Panc1 (cell line): ENCODE results near the gene ALOXE3. TPM values are rescaled to one million over a fixed set of nuclear protein-coding genes. Genes with fewer than 3 reads are reported as not detected.

Experiments used
- ATAC-seq: fragments of 200-7000 bp; cut with Tn5 transposase; 2 replicates; pipeline ENCODE4 v1.9.1; 2020; ENCODE audit warnings: mild to moderate bottlenecking, moderate library complexity
- BruUV-seq: library from RNA; stranded (reverse); fragments of 400-500 nt; replicated peaks from 2 replicates; lab custom pipeline; 2021; lab: Mats Ljungman, UMichigan
- CTCF ChIA-PET: fragments of 300-600 bp; sonication (Branson Sonifier 250); formaldehyde crosslinking; loops from one replicate; lab custom pipeline; 2022; ENCODE audit warnings: antibody characterized with exemption; lab: Charles Lee
- POLR2A ChIA-PET: fragments of 300-600 bp; sonication (Branson Sonifier 250); formaldehyde crosslinking; loops from one replicate; lab custom pipeline; 2022; ENCODE audit warnings: antibody characterized with exemption; lab: Charles Lee
- DNase-seq: peaks from one replicate; pipeline ENCODE4 v3.0.0-alpha.2; 2010; ENCODE audit warnings: low read depth, low spot score
- H3K27ac ChIP-seq: 2 replicates; pipeline ENCODE4 v1.5.1; 2011; ENCODE audit warnings: mild to moderate bottlenecking, low read length, inconsistent platforms
- H3K27me3 ChIP-seq: fragments of 200-500 bp; sonication (Bioruptor generic); 2 replicates; pipeline ENCODE4 v1.6.0; 2014; ENCODE audit warnings: low read length, inconsistent platforms; ENCODE audit not compliant: control insufficient read depth, insufficient read depth
- H3K36me3 ChIP-seq: fragments of 200-500 bp; sonication (Bioruptor generic); 2 replicates; pipeline ENCODE4 v1.5.1; 2014; ENCODE audit warnings: inconsistent platforms, mild to moderate bottlenecking, low read length, moderate library complexity; ENCODE audit not compliant: control insufficient read depth, insufficient read depth
- H3K4me1 ChIP-seq: 2 replicates; pipeline ENCODE4 v1.5.1; 2011; ENCODE audit warnings: inconsistent platforms, mild to moderate bottlenecking, low read length, moderate library complexity; ENCODE audit not compliant: control insufficient read depth, insufficient read depth
- H3K4me3 ChIP-seq, 2 experiments: 2 replicates each; pipeline ENCODE4 v1.5.1; 2011 to 2012; ENCODE audit warnings: low read depth in 2 of 2, low read length in 2 of 2, mild to moderate bottlenecking in 2 of 2, inconsistent platforms in 1 of 2, moderate library complexity in 1 of 2
- H3K9me3 ChIP-seq: fragments of 200-500 bp; sonication (Bioruptor generic); 2 replicates; pipeline ENCODE4 v1.5.1; 2014; ENCODE audit warnings: low read depth, mild to moderate bottlenecking, inconsistent platforms, low read length, moderate library complexity; ENCODE audit not compliant: control insufficient read depth, insufficient read depth
- SIN3A ChIP-seq: IDR thresholded peaks from 2 replicates; pipeline ENCODE4 v1.6.1; 2012; ENCODE audit warnings: low read depth, mild to moderate bottlenecking, low read length, moderate library complexity, borderline replicate concordance; ENCODE audit not compliant: insufficient read depth
- TCF7L2 ChIP-seq: IDR thresholded peaks from 2 replicates; pipeline ENCODE4 v1.6.1; 2011; ENCODE audit warnings: mild to moderate bottlenecking, low read depth, low read length, inconsistent platforms
- in situ Hi-C: cut with HindIII; loops from 2 replicates; pipeline ENCODE4 v1.10.0; 2016; ENCODE audit warnings: low sequenced_read_pairs, low pct_unique_long_range_greater_than_20kb
- intact Hi-C: fragments of 100-400 bp; cut with micrococcal nuclease; formaldehyde crosslinking; loops from one replicate; pipeline ENCODE4 v1.10.0; 2022; ENCODE audit not compliant: unreplicated experiment
- total RNA-seq: library from RNA; stranded (reverse); gene quantifications from one replicate; pipeline ENCODE4 v1.2.1, GENCODE V29; 2021; ENCODE audit not compliant: unreplicated experiment
- TF ChIP-seq, protein P1 (sequence below), 2 experiments: IDR thresholded peaks; 2 replicates each; pipeline ENCODE4 v1.6.1; 2011 to 2012; ENCODE audit warnings: low read depth in 2 of 2, control low read depth in 1 of 2, low read length in 1 of 2, mild to moderate bottlenecking in 1 of 2, moderate library complexity in 1 of 2; ENCODE audit not compliant: insufficient read depth in 1 of 2
- TF ChIP-seq, protein P2 (sequence below): fragments of 450-650 bp; IDR thresholded peaks from 2 replicates; pipeline ENCODE4 v1.5.1; 2017; ENCODE audit warnings: mild to moderate bottlenecking

The ALOXE3 gene
- total RNA-seq, 1 experiment from 2014 or later, result 0.46 TPM

DNA sequence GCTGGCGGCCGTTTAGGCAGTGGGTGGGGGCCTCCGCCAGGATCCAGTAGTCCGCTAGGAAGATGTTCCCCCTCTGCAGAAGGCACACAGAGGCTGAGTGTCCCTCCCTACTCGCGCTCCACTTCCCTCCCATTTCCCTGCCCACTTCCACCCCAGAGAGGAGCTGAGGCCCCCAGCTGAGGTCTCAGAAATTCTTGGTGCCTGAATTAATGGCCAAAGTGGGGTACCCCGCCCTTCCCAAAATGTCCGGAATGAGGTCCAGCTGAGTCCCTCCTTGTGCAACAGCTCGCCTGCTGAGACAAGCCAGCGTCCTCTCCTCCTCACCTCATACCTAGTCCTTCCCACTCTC lies 7.9 kb downstream of the ALOXE3 start:
- Histone ChIP-seq H3K36me3 (no peaks in the 10 kb centered on the region), H3K4me1 (no peaks in the 10 kb centered on the region), H3K27ac (no peak overlapping the region), H3K4me3 (no peak overlapping the region), H3K27me3 (no peaks in the 10 kb centered on the region), H3K9me3 (no peaks in the 10 kb centered on the region)
- no TSS peak for BruUV-seq
- ChIA-PET POLR2A (interaction anchor here (0.6 kb wide), 1 partner anchor 255 kb away, joined by 10 read pairs; no protein-coding TSS in a partner anchor), CTCF (interaction anchor here (0.6 to 0.9 kb wide), 2 partner anchors 50 to 407 kb away, joined by 4 to 5 read pairs; no protein-coding TSS in a partner anchor)
- intact Hi-C loops (no loop called here), in situ Hi-C loops (no loop called here)
- no peak for TF ChIP-seq TCF7L2
- TF ChIP-seq, protein P1, sequence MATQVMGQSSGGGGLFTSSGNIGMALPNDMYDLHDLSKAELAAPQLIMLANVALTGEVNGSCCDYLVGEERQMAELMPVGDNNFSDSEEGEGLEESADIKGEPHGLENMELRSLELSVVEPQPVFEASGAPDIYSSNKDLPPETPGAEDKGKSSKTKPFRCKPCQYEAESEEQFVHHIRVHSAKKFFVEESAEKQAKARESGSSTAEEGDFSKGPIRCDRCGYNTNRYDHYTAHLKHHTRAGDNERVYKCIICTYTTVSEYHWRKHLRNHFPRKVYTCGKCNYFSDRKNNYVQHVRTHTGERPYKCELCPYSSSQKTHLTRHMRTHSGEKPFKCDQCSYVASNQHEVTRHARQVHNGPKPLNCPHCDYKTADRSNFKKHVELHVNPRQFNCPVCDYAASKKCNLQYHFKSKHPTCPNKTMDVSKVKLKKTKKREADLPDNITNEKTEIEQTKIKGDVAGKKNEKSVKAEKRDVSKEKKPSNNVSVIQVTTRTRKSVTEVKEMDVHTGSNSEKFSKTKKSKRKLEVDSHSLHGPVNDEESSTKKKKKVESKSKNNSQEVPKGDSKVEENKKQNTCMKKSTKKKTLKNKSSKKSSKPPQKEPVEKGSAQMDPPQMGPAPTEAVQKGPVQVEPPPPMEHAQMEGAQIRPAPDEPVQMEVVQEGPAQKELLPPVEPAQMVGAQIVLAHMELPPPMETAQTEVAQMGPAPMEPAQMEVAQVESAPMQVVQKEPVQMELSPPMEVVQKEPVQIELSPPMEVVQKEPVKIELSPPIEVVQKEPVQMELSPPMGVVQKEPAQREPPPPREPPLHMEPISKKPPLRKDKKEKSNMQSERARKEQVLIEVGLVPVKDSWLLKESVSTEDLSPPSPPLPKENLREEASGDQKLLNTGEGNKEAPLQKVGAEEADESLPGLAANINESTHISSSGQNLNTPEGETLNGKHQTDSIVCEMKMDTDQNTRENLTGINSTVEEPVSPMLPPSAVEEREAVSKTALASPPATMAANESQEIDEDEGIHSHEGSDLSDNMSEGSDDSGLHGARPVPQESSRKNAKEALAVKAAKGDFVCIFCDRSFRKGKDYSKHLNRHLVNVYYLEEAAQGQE (IDR thresholded peaks at IDR 0.05; ENCODE audit: insufficient read depth in 1 of 2, low read depth in 2 of 2, low read length in 1 of 2), result no peak
- TF ChIP-seq, protein P2, sequence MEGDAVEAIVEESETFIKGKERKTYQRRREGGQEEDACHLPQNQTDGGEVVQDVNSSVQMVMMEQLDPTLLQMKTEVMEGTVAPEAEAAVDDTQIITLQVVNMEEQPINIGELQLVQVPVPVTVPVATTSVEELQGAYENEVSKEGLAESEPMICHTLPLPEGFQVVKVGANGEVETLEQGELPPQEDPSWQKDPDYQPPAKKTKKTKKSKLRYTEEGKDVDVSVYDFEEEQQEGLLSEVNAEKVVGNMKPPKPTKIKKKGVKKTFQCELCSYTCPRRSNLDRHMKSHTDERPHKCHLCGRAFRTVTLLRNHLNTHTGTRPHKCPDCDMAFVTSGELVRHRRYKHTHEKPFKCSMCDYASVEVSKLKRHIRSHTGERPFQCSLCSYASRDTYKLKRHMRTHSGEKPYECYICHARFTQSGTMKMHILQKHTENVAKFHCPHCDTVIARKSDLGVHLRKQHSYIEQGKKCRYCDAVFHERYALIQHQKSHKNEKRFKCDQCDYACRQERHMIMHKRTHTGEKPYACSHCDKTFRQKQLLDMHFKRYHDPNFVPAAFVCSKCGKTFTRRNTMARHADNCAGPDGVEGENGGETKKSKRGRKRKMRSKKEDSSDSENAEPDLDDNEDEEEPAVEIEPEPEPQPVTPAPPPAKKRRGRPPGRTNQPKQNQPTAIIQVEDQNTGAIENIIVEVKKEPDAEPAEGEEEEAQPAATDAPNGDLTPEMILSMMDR, result peak; percentile 64
- DNase-seq, result no peak
- no peak for ATAC-seq

DNA sequence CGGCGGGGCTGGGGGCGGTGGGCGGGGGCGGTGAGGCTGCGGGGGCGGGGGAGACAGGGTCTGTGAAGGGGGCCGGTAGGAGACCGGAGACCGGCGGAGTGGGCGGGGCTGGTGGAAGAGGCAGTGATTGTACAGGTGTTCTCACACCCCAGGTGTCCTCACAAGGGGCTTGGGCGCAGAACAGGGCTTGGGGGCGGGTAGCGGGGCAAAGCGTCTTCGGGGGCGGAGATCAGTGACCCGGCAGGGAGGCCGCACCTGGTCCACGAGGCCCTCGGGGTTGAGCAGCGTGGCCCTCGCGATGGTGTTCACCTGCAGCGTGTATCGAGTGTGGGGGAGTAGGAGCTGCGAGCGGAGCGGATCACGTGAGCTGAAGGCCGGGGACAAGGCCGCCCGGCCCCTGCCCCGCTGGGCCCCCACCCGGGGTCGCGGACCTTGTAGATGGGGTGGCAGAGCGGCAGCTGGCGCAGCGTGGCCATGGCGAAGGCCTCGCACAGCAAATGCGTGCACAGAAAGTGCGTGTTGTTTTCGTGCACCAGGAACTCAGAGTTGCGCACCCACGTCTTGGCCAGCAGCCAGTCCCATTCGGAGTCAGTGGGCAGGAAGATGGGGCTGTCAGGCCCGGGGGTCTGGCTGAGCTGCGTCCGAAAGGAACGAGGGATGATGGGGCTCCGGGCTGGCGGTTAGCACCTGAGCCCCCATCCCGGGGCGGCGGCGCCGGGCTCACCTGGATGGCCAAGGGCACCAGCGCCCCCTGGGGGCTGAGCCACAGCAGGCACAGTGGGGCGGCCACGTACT lies 8.5 kb downstream of the ALOXE3 start:
- no peak for TF ChIP-seq SIN3A
- TF ChIP-seq, protein P2, result peak; percentile 91
- no TSS peak for BruUV-seq
- H3K36me3 ChIP-seq, result no peaks in the 10 kb centered on the region
- CTCF ChIA-PET, result no interaction called here
- POLR2A ChIA-PET, result no interaction called here
- H3K27me3 ChIP-seq, result no peaks in the 10 kb centered on the region
- intact Hi-C loops (no loop called here), in situ Hi-C loops (no loop called here)
- no peaks in the 10 kb centered on the region for H3K9me3 ChIP-seq
- H3K27ac ChIP-seq, result no peak overlapping the region
- no peaks in the 10 kb centered on the region for H3K4me1 ChIP-seq
- ATAC-seq, result peak; percentile 90
- no peak overlapping the region for H3K4me3 ChIP-seq
- DNase-seq, result no peak
